Measurements from ENCODE around the gene TNP1.

Gene TNP1

GRCh38 chr2:216863946-216864345 is 4.1 kb upstream of the TNP1 start:
- no peak for TF ChIP-seq GATA3 (IDR thresholded peaks at IDR 0.05; ENCODE audit: low read depth, low read length)
- TF ChIP-seq GATA2 (IDR thresholded peaks at IDR 0.05; ENCODE audit: low read depth, low read length) = no peak

DNA sequence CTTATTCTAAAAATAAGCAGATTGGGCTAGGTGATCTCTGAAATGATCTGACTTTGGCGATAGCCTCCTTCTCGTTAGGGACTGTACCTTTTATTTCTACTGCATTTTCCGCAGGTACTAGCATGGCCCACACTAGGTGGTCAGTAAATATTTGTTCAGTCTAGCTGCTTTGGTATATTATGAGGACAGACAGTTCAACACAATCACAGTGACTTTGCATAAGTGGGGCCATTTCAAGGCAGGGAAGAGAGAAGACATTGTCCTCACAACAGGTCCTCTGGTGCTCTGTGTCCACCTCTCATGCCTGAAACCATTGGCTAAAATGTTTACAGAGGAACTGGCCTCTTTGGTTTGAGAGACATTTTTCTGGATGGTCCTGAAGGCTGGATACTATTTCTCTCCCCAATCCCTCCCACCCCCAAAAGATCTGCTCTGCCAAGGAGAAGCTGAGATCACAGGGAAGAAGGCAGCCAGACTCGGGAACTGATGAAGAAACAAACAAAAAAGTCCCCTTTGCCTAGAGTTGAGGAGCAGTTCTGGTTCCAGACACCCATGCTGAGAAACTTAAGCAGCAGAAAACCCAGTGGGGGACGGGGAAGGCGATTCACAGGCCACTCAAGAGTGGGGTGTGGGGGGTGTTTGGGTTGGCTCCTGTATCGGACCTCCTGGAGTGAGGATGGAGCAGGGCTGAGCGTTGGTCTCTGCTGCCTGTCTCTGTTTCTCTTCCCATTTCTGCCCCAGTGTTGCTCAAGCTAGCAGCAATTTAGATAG is 2.9 kb upstream of the TNP1 start:
- TF ChIP-seq GATA3 (IDR thresholded peaks at IDR 0.05; ENCODE audit: low read depth, low read length) (no peak), GATA2 (IDR thresholded peaks at IDR 0.05; ENCODE audit: low read depth, low read length) (no peak)

GRCh38 chr2:216860426-216861137 is 718 bp upstream of the TNP1 start:
- no peak for TF ChIP-seq GATA2 (IDR thresholded peaks at IDR 0.05; ENCODE audit: low read depth, low read length)
- no peak for TF ChIP-seq GATA3 (IDR thresholded peaks at IDR 0.05; ENCODE audit: low read depth, low read length)

GRCh38 chr2:216858312-216858711 is 1.6 kb downstream of the TNP1 start:
- no peak for TF ChIP-seq GATA2 (IDR thresholded peaks at IDR 0.05; ENCODE audit: low read depth, low read length)
- TF ChIP-seq GATA3 (IDR thresholded peaks at IDR 0.05; ENCODE audit: low read depth, low read length) = no peak

DNA sequence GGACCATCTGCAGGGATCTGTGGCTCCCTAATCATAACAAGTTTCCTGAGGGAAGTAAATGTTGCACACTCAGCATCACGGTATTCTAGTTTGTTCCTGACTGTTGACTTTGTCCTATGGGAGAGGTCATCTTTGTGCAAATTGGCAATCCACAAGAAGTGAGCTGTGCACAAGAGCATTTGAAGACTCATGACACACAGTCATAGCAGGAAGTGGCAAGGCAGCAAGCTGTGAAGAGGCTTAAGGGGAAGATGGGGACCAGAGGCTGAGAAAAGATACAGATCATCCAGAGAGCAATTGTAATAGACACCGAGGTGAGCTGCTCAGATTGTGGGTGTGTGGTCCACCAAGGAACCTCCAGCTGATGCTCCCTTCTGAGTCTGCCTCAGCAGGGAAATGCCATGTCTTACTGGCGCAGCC is 2.7 kb downstream of the TNP1 start:
- TF ChIP-seq GATA3 (IDR thresholded peaks at IDR 0.05; ENCODE audit: low read depth, low read length) = no peak
- TF ChIP-seq GATA2 (IDR thresholded peaks at IDR 0.05; ENCODE audit: low read depth, low read length) = no peak

DNA sequence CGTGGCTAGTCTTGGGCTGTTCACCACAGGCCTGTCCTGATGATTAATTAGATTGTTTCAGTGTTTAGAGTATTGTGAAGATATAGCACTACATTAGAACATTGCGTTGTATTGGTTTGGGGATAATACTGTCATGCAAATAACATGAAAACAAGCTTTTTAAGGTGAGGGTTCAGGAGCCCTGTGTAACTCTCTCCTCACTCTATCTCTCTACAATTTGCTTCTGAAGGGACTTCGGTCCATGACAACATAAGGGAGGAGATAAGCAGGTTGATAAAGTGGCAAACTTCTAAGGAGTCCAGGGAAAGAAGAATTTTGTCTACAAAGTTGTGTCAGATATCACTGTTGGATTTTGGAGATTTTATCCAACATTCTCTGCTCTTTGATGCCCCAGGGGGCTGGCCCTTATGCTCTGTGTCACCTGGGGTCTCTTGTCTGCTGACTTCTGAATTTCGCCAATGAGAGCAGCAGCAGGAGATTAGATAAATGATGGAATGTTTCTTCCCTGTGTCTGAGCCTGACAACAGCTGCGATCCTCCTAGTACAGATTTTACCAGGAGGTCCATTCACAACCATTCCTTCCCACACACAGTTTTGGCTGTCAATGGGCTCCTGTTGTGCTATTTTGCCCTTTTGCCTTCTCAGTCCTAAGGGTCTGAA is 3.3 kb downstream of the TNP1 start:
- TF ChIP-seq GATA2 (IDR thresholded peaks at IDR 0.05; ENCODE audit: low read depth, low read length) (no peak), GATA3 (IDR thresholded peaks at IDR 0.05; ENCODE audit: low read depth, low read length) (no peak)

DNA sequence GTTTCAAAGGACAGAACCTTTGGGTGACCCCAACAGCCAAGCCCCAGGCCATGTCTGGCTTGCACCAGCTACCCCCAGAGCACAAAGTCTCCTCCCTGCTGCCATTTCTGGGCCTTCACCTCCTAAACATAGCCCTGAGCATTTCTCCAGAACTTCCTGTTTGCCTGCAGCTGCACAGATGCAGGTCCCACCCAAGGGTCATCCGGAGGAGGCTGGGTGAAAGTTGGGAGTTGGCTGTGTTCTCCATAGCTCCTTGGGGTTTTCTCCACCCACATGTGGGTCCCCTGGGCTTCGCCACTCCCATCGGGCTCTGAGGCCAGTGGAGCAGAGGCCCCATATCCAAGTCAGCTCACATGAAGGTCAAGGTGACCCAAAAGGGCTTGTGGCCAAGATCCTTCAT is 4.3 kb downstream of the TNP1 start:
- TF ChIP-seq GATA3 (IDR thresholded peaks at IDR 0.05; ENCODE audit: low read depth, low read length) (no peak), GATA2 (IDR thresholded peaks at IDR 0.05; ENCODE audit: low read depth, low read length) (no peak)

DNA sequence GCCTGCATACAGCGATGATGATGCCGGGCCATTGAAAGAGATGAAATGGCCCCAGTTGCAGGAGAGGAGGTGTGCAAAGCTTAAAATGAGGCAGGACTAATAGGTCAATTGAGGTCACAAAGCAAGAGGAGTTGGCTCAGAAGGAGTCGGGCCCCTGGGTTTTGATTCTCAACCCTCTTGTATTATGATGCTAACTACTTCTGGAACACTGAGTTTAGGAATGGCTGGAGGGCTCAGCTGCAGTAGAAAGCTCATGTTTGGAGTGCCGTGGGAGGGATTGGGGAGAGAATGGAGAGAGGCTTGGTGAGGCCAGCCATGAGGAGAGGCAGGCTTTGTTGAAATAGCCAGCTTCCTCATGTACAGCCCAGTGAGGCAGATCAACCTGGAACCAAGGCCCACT is 4.8 kb downstream of the TNP1 start:
- TF ChIP-seq GATA3 (IDR thresholded peaks at IDR 0.05; ENCODE audit: low read depth, low read length) (no peak), GATA2 (IDR thresholded peaks at IDR 0.05; ENCODE audit: low read depth, low read length) (no peak)

- TF ChIP-seq GATA3 (IDR thresholded peaks at IDR 0.05; ENCODE audit: low read depth, low read length) (no peak), GATA2 (IDR thresholded peaks at IDR 0.05; ENCODE audit: low read depth, low read length) (no peak)
Observed at GRCh38 chr2:216851486-216852090, 8.3 kb downstream of the TNP1 start.

DNA sequence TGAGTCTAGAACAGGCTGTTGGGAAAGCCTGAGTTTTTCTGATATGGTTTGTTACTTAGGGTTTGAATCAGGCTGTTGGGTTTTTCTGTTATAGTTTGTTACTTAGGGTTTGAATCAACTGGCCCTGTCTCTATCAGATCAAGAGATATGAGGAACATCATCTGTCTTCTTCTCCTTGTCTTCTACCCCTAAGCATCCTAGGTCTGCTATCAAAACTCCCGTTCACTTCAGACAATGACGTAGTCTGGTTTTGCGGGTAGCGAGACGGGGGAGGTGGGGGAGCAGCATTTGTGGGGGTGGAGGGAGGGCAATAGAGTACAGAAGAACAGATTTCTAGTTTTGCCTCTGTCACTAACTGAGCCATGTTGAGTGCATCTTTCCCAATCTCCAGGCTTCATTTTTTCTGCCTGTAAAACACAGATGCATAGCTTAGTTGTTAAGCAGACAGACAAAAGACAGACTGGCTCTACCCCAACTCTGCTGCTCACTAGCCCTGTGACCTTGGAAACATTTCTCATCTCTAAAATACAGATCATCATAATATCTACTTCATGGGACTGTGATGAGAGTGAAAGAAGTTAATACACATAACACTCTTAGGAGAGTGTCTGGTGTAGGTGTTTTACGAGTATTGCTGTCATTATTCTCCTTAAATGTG is 9.1 kb downstream of the TNP1 start:
- no peak for TF ChIP-seq GATA3 (IDR thresholded peaks at IDR 0.05; ENCODE audit: low read depth, low read length)

DNA sequence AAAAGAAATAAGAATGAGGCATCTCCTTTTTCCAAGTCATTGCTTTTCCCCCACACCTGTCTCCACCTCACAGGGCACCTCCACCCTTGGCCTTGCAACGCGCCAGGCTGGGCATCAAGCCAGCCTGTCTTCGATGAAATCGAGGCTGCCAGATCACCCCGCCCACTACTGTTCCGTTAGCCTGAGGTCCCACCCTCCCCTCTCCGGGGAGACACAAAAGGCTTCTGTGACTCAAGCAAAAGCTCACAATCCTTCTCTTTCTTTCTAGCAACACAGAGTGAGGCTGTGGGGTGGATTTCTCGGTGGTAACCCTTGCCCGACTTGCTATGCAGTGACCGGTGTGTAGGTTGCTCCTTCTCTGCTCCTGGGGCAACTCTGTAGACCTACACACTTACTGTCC is 9.9 kb downstream of the TNP1 start:
- TF ChIP-seq GATA3 (IDR thresholded peaks at IDR 0.05; ENCODE audit: low read depth, low read length) (no peak), GATA2 (IDR thresholded peaks at IDR 0.05; ENCODE audit: low read depth, low read length) (no peak)

DNA sequence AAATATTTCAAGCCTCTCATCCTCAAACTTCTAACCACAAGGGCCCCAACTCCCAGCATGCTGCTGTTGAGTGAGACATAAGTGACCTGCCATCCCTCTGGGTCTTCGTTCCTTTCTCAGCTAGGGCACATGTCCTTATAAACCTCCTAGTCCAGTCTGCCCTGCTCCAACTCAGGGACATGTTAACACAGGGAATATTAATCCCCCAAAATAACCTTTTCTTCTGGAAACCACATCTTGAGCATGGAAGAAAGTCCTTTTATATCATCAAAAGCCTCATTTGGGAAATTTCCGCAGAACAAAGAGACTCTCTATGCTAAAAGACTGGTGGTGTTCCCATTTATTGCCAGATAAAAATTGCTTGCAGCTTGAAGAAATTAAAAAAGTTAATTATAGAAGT is 14.4 kb downstream of the TNP1 start:
- TF ChIP-seq GATA2 (IDR thresholded peaks at IDR 0.05; ENCODE audit: low read depth, low read length) = no peak
- no peak for TF ChIP-seq GATA3 (IDR thresholded peaks at IDR 0.05; ENCODE audit: low read depth, low read length)

GRCh38 chr2:216842636-216843035 is 17.2 kb downstream of the TNP1 start:
- TF ChIP-seq GATA2 (IDR thresholded peaks at IDR 0.05; ENCODE audit: low read depth, low read length) (no peak), GATA3 (IDR thresholded peaks at IDR 0.05; ENCODE audit: low read depth, low read length) (no peak)

DNA sequence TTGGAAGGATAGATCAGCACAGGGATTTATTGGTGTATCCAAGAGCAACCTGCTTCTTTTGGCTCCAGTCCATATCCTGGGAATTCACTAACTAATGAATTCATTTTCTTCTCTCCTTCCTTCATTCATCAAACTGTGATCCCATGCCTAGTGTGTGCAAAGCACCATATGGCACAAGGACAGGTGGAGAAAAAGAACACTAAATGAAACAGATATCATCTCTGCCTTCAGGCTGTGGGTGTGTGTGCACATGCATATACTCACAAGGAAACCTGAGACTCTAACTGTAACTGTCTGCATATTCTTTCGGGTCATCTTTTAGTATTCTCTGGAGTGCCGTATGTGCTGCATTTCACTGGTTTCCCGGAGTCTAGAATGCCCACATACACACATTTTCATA is 20.2 kb downstream of the TNP1 start:
- no peak for TF ChIP-seq GATA2 (IDR thresholded peaks at IDR 0.05; ENCODE audit: low read depth, low read length)
